ENCODE results near the gene AGBL4.
"Not testable (repeated sequence)": the region's sequence is repeated elsewhere in the genome, so short reads cannot be mapped to it uniquely, and the experiment has no call there.

Gene AGBL4

DNA sequence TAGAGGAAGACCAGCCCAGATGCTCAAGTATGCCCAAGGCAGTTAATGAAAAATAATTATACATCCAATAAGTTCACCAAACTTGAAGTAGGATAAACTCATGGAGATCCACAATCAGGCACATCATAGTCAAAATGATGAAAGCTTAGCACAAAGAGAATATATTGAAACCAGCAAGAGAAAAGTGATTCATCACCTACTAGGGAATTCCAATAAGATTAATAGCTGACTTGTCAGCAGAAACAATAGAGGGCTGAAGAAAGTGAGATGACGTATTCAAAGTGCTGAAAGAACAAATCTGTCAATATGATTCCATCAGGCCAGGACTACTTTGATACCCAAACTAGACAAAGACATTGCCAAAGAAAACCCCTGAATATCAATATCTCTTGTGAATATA lies 995.4 kb downstream of the AGBL4 start:
- no peak for DNase-seq (ENCODE audit: low spot score)
- TF ChIP-seq, protein P1, sequence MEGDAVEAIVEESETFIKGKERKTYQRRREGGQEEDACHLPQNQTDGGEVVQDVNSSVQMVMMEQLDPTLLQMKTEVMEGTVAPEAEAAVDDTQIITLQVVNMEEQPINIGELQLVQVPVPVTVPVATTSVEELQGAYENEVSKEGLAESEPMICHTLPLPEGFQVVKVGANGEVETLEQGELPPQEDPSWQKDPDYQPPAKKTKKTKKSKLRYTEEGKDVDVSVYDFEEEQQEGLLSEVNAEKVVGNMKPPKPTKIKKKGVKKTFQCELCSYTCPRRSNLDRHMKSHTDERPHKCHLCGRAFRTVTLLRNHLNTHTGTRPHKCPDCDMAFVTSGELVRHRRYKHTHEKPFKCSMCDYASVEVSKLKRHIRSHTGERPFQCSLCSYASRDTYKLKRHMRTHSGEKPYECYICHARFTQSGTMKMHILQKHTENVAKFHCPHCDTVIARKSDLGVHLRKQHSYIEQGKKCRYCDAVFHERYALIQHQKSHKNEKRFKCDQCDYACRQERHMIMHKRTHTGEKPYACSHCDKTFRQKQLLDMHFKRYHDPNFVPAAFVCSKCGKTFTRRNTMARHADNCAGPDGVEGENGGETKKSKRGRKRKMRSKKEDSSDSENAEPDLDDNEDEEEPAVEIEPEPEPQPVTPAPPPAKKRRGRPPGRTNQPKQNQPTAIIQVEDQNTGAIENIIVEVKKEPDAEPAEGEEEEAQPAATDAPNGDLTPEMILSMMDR (IDR thresholded peaks at IDR 0.05; ENCODE audit: extremely low read depth, missing control alignments), result no peak

DNA sequence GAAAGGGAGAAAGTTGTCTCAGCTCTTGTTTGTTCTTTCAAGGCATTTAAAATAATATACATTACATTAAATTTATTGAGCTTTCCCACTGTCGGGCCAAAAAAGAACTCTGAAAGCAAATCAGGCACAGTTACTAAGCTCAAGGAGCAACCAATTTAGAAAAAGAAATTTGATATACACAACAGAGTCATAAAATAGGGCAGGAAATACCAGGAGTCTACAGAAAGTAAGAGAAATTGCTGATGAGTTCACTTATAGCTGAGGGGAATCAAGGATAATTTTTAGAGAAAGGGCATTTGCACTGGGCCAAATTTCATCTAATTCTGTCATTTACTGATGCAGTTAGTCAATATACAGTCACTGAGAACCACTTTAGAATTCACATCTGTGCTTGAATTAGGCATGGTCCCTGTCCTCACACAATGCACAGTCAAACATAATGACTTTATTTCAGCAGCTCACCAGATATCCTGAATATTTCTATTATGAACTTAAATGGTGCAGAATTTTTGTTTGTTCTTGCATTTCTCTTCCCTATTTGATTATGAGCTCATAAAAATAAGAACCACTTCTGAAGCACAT lies 997.4 kb downstream of the AGBL4 start:
- no peak for DNase-seq (ENCODE audit: low spot score)
- TF ChIP-seq, protein P1 (IDR thresholded peaks at IDR 0.05; ENCODE audit: extremely low read depth, missing control alignments), result no peak

DNA sequence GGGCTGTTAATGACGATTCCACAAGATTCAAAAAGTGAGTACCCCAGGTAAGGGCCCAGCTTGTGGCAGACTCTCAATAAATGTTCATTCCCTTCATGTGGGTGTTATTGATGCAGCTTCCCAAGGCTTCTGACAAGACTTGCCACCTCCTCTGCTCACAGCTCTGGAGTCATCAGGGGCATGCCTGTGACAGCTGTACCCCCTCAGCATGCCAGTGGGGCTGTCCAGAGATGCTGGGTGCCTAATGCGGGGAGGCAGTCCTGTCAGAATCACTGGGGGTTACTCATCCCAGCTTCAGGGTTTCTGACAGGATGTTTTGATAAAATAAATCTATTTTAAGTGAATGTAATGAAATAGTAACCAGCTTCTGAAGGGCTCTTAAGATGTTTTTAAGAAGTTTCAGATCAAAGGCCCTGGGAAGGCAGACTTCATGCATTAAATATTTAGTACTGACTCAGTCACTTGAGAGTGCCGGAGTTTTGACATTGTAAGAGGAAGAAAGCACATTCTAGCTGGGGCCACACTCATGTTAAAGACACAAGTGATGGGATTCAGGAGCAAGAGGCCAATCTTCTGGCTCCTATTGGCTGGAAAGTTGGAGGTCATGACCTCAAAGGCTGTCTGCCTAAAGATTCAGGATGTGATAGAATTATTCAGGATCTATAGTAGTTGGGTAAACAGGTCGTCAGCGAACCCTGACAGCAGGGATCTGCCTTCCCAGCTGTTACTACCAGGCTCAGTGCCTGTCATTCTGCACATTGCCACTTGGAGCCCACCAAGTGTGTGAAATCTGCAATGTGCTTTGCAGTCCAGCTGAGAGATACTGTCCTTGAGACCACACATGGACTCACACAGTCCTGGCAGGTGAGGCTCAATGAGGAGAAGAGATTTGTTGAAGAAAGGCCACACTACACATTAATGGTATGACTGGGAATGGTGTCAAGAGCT lies 1007.5 kb downstream of the AGBL4 start:
- DNase-seq (ENCODE audit: low spot score), result no peak
- TF ChIP-seq, protein P1 (IDR thresholded peaks at IDR 0.05; ENCODE audit: extremely low read depth, missing control alignments), result no peak

DNA sequence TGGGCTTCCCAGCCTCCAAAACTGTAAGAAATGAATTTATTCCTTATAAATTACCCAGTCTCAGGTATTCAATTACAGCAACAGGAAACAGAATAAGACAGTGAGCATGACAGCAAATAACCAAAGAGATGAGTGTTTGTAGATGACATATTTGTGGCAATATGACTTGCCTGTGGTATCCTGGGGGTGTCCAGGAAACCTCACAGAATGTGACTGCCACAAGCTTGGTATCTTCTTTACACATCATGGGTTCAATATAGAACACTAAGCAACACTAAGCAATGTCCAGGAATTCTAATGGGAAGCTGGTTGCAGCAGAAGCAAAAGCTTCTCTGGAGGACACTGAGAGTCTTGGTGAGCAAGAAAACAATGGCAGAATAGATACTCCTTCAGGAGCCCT lies 1010.7 kb downstream of the AGBL4 start:
- TF ChIP-seq, protein P1 (IDR thresholded peaks at IDR 0.05; ENCODE audit: extremely low read depth, missing control alignments), result no peak
- DNase-seq (ENCODE audit: low spot score), result no peak

DNA sequence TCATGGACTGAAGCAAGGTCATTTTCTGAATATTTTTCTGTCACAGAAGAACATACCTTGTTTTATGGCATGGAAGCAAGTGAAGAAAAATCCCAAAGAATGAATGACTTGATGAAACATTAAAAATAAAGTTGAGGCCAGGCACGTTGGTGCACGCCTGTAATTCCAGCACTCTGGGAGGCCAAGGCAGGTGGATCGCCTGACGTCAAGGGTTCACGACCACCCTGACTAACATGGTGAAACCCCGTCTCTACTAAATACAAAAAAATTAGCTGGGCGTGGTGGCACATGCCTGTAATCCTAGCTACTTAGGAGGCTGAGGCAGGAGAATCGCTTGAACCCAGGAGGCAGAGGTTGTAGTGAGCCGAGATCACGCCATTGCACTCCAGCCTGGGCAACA lies 1020.8 kb downstream of the AGBL4 start:
- not testable (repeated sequence) for DNase-seq (ENCODE audit: low spot score)

DNA sequence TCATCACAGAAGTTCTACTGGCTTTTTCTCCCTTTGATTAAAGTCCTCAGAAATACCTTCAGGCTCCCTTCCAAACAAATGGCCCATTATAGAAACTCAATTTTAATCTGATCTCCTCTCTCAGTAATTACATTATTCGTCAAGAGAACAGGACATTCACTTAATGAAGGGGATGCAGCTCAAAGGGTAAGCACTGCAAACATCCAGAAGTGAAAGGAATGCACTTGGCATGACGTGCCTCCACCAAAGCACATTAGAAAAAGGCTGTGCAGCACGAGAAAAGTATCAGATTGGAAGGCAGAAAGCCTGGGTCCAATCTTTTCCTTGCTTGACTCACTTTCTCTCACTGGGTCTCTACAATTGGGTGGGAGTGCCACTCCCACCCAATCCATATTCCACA lies 1024.4 kb downstream of the AGBL4 start:
- TF ChIP-seq, protein P1 (IDR thresholded peaks at IDR 0.05; ENCODE audit: extremely low read depth, missing control alignments), result no peak

DNA sequence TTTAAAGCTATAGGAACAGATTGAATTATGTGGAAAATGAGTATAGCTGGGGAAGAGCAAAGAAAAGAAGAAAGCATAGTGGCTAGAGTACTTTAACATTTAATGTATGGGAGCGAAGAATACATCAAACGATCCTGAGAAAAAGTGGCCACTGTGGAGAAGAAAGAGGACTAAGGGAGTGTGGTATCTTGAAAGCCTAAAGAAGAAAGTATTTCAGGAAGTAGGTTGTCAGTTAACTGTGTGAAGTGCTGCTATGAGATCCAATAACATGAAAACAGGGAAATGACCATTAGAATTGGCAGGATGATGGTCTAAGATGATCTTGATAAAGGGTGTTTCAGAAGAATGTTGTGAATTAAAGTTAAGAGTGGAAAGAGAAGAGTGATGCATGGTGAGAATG lies 1027.4 kb downstream of the AGBL4 start:
- DNase-seq (ENCODE audit: low spot score), result no peak
- TF ChIP-seq, protein P1 (IDR thresholded peaks at IDR 0.05; ENCODE audit: extremely low read depth, missing control alignments), result no peak

More for the DNA sequence above, 1024.4 kb downstream of the AGBL4 start:
- DNase-seq (ENCODE audit: low spot score), result no peak

Data from GM20000 (cell line).